Panc1 (cell line): Measurements from ENCODE around the gene ASAP2. TPM values are rescaled to one million over a fixed set of nuclear protein-coding genes. Genes with fewer than 3 reads are reported as not detected.

Experiments
- ATAC-seq: fragments of 200-7000 bp; cut with Tn5 transposase; 2 replicates; pipeline ENCODE4 v1.9.1; 2020; ENCODE audit warnings: mild to moderate bottlenecking, moderate library complexity
- BruUV-seq: library from RNA; stranded (reverse); fragments of 400-500 nt; replicated peaks from 2 replicates; lab custom pipeline; 2021; lab: Mats Ljungman, UMichigan
- CTCF ChIA-PET: fragments of 300-600 bp; sonication (Branson Sonifier 250); formaldehyde crosslinking; loops from one replicate; lab custom pipeline; 2022; ENCODE audit warnings: antibody characterized with exemption; lab: Charles Lee
- POLR2A ChIA-PET: fragments of 300-600 bp; sonication (Branson Sonifier 250); formaldehyde crosslinking; loops from one replicate; lab custom pipeline; 2022; ENCODE audit warnings: antibody characterized with exemption; lab: Charles Lee
- DNase-seq: peaks from one replicate; pipeline ENCODE4 v3.0.0-alpha.2; 2010; ENCODE audit warnings: low read depth, low spot score
- H3K27ac ChIP-seq: 2 replicates; pipeline ENCODE4 v1.5.1; 2011; ENCODE audit warnings: mild to moderate bottlenecking, low read length, inconsistent platforms
- H3K27me3 ChIP-seq: fragments of 200-500 bp; sonication (Bioruptor generic); 2 replicates; pipeline ENCODE4 v1.6.0; 2014; ENCODE audit warnings: low read length, inconsistent platforms; ENCODE audit not compliant: control insufficient read depth, insufficient read depth
- H3K36me3 ChIP-seq: fragments of 200-500 bp; sonication (Bioruptor generic); 2 replicates; pipeline ENCODE4 v1.5.1; 2014; ENCODE audit warnings: inconsistent platforms, mild to moderate bottlenecking, low read length, moderate library complexity; ENCODE audit not compliant: control insufficient read depth, insufficient read depth
- H3K4me1 ChIP-seq: 2 replicates; pipeline ENCODE4 v1.5.1; 2011; ENCODE audit warnings: inconsistent platforms, mild to moderate bottlenecking, low read length, moderate library complexity; ENCODE audit not compliant: control insufficient read depth, insufficient read depth
- H3K4me3 ChIP-seq, 2 experiments: 2 replicates each; pipeline ENCODE4 v1.5.1; 2011 to 2012; ENCODE audit warnings: low read depth in 2 of 2, low read length in 2 of 2, mild to moderate bottlenecking in 2 of 2, inconsistent platforms in 1 of 2, moderate library complexity in 1 of 2
- H3K9me3 ChIP-seq: fragments of 200-500 bp; sonication (Bioruptor generic); 2 replicates; pipeline ENCODE4 v1.5.1; 2014; ENCODE audit warnings: low read depth, mild to moderate bottlenecking, inconsistent platforms, low read length, moderate library complexity; ENCODE audit not compliant: control insufficient read depth, insufficient read depth
- POLR2AphosphoS5 ChIP-seq: IDR thresholded peaks from 2 replicates; pipeline ENCODE4 v1.6.1; 2012; ENCODE audit warnings: mild to moderate bottlenecking, low read depth, low read length, moderate library complexity
- REST ChIP-seq, 2 experiments: IDR thresholded peaks; 2 replicates each; pipeline ENCODE4 v1.6.1; 2011 to 2012; ENCODE audit warnings: low read depth in 2 of 2, control low read depth in 1 of 2, low read length in 1 of 2, mild to moderate bottlenecking in 1 of 2, moderate library complexity in 1 of 2; ENCODE audit not compliant: insufficient read depth in 1 of 2
- SIN3A ChIP-seq: IDR thresholded peaks from 2 replicates; pipeline ENCODE4 v1.6.1; 2012; ENCODE audit warnings: low read depth, mild to moderate bottlenecking, low read length, moderate library complexity, borderline replicate concordance; ENCODE audit not compliant: insufficient read depth
- TCF7L2 ChIP-seq: IDR thresholded peaks from 2 replicates; pipeline ENCODE4 v1.6.1; 2011; ENCODE audit warnings: mild to moderate bottlenecking, low read depth, low read length, inconsistent platforms
- in situ Hi-C: cut with HindIII; loops from 2 replicates; pipeline ENCODE4 v1.10.0; 2016; ENCODE audit warnings: low sequenced_read_pairs, low pct_unique_long_range_greater_than_20kb
- intact Hi-C: fragments of 100-400 bp; cut with micrococcal nuclease; formaldehyde crosslinking; loops from one replicate; pipeline ENCODE4 v1.10.0; 2022; ENCODE audit not compliant: unreplicated experiment
- total RNA-seq: library from RNA; stranded (reverse); gene quantifications from one replicate; pipeline ENCODE4 v1.2.1, GENCODE V29; 2021; ENCODE audit not compliant: unreplicated experiment
- TF ChIP-seq, protein P1 (sequence below): fragments of 450-650 bp; IDR thresholded peaks from 2 replicates; pipeline ENCODE4 v1.5.1; 2017; ENCODE audit warnings: mild to moderate bottlenecking

ASAP2 gene
- total RNA-seq, 1 experiment from 2014 or later, result 107 TPM

- no peaks in the 10 kb centered on the region for H3K9me3 ChIP-seq
- no peak for ATAC-seq
- CTCF ChIA-PET, result no interaction called here
- DNase-seq, result no peak
- H3K4me1 ChIP-seq, result peaks cover 9% of the 10 kb centered on the region
- H3K27ac ChIP-seq, result no peak overlapping the region
- no TSS peak for BruUV-seq
- POLR2A ChIA-PET, result interaction anchor here (0.6 kb wide), 1 partner anchor 108 kb away, joined by 4 read pairs; no protein-coding TSS in a partner anchor
- H3K27me3 ChIP-seq, result no peaks in the 10 kb centered on the region
- intact Hi-C loops (no loop called here), in situ Hi-C loops (no loop called here)
- H3K4me3 ChIP-seq, result no peak overlapping the region
- peaks cover 4% of the 10 kb centered on the region for H3K36me3 ChIP-seq
- TF ChIP-seq TCF7L2, result no peak
- TF ChIP-seq POLR2AphosphoS5, result no peak
- TF ChIP-seq, protein P1, sequence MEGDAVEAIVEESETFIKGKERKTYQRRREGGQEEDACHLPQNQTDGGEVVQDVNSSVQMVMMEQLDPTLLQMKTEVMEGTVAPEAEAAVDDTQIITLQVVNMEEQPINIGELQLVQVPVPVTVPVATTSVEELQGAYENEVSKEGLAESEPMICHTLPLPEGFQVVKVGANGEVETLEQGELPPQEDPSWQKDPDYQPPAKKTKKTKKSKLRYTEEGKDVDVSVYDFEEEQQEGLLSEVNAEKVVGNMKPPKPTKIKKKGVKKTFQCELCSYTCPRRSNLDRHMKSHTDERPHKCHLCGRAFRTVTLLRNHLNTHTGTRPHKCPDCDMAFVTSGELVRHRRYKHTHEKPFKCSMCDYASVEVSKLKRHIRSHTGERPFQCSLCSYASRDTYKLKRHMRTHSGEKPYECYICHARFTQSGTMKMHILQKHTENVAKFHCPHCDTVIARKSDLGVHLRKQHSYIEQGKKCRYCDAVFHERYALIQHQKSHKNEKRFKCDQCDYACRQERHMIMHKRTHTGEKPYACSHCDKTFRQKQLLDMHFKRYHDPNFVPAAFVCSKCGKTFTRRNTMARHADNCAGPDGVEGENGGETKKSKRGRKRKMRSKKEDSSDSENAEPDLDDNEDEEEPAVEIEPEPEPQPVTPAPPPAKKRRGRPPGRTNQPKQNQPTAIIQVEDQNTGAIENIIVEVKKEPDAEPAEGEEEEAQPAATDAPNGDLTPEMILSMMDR, result no peak
- TF ChIP-seq SIN3A, result no peak
- TF ChIP-seq REST (IDR thresholded peaks at IDR 0.05; ENCODE audit: insufficient read depth in 1 of 2, low read depth in 2 of 2, low read length in 1 of 2), result no peak
Observed at GRCh38 chr2:9412781-9413180, 206.2 kb downstream of the ASAP2 start.

DNA sequence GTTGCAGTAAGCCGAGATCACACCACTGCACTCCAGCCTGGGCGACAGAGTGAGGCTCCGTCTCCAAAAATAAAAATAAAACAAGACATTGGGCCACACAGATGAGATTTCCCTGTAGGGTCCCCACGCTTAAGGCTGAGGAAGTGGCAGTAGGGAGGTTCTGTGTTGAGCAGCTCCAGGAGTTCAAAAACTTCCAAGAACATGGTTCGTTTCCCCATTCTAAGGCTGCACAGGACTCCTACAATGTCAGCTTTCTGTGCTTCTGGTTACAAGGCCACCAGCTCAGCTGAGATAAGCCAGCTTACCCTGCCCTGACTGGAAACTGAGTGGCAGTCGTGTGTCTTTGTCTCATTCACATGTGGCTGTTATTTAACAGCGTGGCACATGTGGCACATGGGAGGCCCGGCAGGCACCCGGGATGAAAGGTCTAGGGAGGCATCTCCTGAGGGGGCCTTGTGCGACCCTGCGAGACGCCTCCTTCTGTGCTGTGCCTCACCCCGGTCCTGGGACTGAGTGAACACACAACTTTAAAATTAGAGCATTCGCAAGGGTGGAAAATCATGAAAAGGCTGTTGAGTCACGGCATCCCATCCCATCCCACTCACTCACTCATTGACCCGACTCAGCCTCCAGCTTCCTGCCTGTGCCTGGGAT, 209.0 kb downstream of the ASAP2 start:
- intact Hi-C loops (no loop called here), in situ Hi-C loops (no loop called here)
- DNase-seq, result no peak
- Histone ChIP-seq H3K9me3 (no peaks in the 10 kb centered on the region), H3K27me3 (no peaks in the 10 kb centered on the region), H3K36me3 (peaks cover 4% of the 10 kb centered on the region), H3K27ac (no peak overlapping the region), H3K4me1 (no peaks in the 10 kb centered on the region; the same call in 1 of the 2 replicates), H3K4me3 (no peak overlapping the region)
- POLR2A ChIA-PET, result no interaction called here
- BruUV-seq, result no TSS peak
- ATAC-seq, result no peak
- TF ChIP-seq, protein P1, result no peak
- TF ChIP-seq POLR2AphosphoS5 (no peak), TCF7L2 (no peak), SIN3A (no peak), REST (IDR thresholded peaks at IDR 0.05; ENCODE audit: insufficient read depth in 1 of 2, low read depth in 2 of 2, low read length in 1 of 2) (no peak)
- CTCF ChIA-PET, result no interaction called here
